ENCODE data around the gene NFATC1. TPM values are rescaled to one million over a fixed set of nuclear protein-coding genes. Genes with fewer than 3 reads are reported as not detected.
A peak's percentile ranks its signal among the peaks of the same experiment; 100 is the strongest.

NFATC1 gene
- total RNA-seq, 2 donors from 2014 or later = 20.3 to 79.3 TPM

- no peak overlapping the region for H3K4me3 Mint-ChIP-seq
- H3K4me1 Mint-ChIP-seq = peaks cover 25% of the 10 kb centered on the region
- H3K9me3 Mint-ChIP-seq = no peaks in the 10 kb centered on the region
- H3K27me3 Mint-ChIP-seq = no peaks in the 10 kb centered on the region
- H3K27ac Mint-ChIP-seq = peak overlapping the region; percentile 75
- ATAC-seq (replicated peaks) = no peak
- peaks cover 69% of the 10 kb centered on the region for H3K36me3 Mint-ChIP-seq (ENCODE audit: low read depth)
Measured at GRCh38 chr18:79424880-79425568, 29.3 kb downstream of the NFATC1 start.

DNA sequence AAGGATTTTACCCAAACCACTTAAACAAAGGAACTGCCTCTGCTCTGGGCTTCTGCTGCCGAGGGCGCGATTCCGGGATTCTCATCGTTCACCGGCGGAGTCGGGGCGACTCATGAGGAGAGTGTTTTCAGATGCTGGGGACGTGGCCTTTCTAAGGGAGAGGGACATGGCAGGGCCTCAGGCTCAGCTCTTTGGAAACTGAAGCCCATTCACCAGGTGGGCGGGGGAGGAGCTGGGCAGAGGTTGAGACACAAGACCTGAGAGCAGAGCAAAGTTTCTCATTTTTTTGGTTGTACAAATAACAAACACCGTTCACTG is 29.8 kb downstream of the NFATC1 start:
- Mint-ChIP-seq H3K27me3 (no peaks in the 10 kb centered on the region), H3K4me3 (no peak overlapping the region), H3K9me3 (no peaks in the 10 kb centered on the region), H3K4me1 (peaks cover 20% of the 10 kb centered on the region), H3K36me3 (ENCODE audit: low read depth) (peaks cover 69% of the 10 kb centered on the region), H3K27ac (peak overlapping the region; percentile 75)
- ATAC-seq (replicated peaks) = no peak

DNA sequence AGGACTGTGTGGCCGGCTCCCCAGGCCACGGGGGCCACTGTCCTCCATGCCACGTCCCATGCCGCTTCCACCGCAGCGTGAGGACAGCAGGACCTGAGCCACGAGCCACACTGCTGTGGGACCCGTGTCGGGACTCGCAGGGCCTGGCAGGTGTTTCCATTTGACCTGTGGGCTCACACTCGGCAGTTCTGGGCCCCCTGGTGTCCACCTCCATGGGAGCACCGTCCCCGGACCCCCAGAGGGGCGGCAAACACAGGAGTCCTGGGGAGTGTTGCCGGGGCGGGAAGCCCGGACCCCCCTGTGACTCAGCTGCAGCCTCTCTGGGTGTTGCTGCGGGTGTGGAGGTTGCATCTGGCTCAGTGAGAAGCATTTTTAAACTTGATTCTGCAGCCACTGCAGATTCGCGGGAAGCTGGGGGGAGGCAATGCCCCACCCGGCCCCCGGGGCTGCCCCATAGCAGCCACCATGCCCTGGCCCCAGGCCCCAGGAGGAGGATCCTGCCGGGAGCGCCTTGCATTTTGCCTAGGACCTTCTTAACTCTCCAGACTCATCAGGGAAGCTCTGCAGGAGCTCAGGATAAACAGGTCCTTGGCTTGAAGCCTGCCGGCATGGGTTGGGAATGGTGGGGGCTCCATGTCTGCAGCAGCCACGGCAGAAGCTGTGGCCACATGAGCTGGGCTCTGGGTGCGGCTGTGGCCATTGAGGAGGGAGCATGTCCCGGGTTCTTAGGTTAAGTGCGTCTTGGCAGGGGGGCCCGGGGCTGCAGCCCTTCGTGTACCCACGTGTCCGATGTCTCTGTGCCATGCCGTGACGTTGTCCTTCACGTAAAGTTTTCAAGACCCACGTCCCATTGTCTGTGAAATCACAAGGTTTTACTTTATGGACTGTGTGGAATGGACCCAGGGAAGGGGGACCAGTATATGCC is 30.9 kb downstream of the NFATC1 start:
- peaks cover 70% of the 10 kb centered on the region for H3K36me3 Mint-ChIP-seq (ENCODE audit: low read depth)
- H3K4me3 Mint-ChIP-seq = no peak overlapping the region
- peaks cover 18% of the 10 kb centered on the region for H3K4me1 Mint-ChIP-seq
- no peak overlapping the region for H3K27ac Mint-ChIP-seq
- ATAC-seq (replicated peaks) = no peak
- no peaks in the 10 kb centered on the region for H3K9me3 Mint-ChIP-seq
- H3K27me3 Mint-ChIP-seq = no peaks in the 10 kb centered on the region

DNA sequence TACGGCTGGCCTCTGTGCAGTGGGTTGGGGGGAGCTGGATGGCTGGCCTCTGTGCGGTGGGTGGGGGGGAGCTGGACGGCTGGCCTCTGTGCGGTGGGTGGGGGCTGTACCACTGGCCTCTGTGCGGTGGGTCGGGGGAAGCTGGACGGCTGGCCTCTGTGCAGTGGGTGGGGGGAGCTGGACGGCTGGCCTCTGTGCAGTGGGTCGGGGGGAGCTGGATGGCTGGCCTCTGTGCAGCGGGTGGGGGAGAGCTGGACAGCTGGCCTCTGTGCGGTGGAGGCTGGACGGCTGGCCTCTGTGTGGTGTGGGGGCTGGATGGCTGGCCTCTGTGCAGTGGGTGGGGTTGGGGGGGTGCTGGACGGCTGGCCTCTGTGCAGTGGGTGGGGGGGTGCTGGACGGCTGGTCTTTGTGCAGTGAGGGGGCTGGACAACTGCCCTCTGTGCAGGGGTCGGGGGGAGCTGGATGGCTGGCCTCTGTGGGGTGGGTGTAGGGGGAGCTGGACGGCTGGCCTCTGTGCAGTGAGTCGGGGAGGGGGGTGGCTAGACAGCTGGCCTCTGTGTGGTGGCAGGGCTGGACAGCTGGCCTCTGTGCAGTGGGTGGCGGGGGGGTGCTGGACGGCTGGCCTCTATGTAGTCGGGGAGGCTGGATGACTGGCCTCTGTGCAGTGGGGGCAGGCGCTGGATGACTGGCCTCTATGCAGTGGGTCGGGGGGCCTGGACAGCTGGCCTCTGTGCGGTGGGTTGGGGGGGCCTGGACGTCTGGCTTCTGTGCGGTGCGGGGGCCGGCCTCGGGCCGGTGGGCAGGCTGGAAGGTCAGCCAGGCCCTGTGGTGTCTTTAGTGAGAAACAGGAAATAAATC is 31.9 kb downstream of the NFATC1 start:
- H3K27me3 Mint-ChIP-seq = no peaks in the 10 kb centered on the region
- H3K4me1 Mint-ChIP-seq = peaks cover 13% of the 10 kb centered on the region
- no peaks in the 10 kb centered on the region for H3K9me3 Mint-ChIP-seq
- ATAC-seq (replicated peaks) = no peak
- peaks cover 71% of the 10 kb centered on the region for H3K36me3 Mint-ChIP-seq (ENCODE audit: low read depth)
- H3K27ac Mint-ChIP-seq = no peak overlapping the region
- no peak overlapping the region for H3K4me3 Mint-ChIP-seq

GRCh38 chr18:79428287-79428686 is 32.6 kb downstream of the NFATC1 start:
- H3K27ac Mint-ChIP-seq = peak overlapping the region; percentile 16
- ATAC-seq (replicated peaks) = no peak

DNA sequence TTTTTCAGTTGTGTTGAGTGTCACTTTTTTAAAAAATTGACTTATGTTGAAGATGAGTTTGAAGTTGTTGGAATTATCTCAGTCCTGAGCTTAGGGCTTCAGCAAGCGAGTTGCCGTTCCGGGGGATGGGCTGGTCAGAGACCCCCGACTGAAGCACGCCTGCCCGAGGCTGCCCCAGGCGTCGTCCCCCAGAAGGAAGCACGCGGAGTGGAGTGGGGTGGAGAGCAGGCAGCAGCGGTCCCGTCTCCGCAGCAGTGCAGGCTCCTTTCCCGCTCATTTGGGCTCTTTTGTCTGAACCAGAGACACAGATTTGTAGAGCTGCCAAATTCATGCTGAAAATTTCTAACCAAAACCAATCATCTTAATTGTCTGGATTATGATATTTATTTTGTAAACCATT is 33.7 kb downstream of the NFATC1 start:
- peaks cover 82% of the 10 kb centered on the region for H3K36me3 Mint-ChIP-seq (ENCODE audit: low read depth)
- no peaks in the 10 kb centered on the region for H3K27me3 Mint-ChIP-seq
- H3K4me1 Mint-ChIP-seq = peaks cover 10% of the 10 kb centered on the region
- H3K4me3 Mint-ChIP-seq = no peak overlapping the region
- H3K9me3 Mint-ChIP-seq = no peaks in the 10 kb centered on the region
- ATAC-seq (replicated peaks) = no peak
- peak overlapping the region; percentile 16 for H3K27ac Mint-ChIP-seq

More at GRCh38 chr18:79428287-79428686, 32.6 kb downstream of the NFATC1 start:
- Mint-ChIP-seq H3K4me1 (peaks cover 13% of the 10 kb centered on the region), H3K36me3 (ENCODE audit: low read depth) (peaks cover 78% of the 10 kb centered on the region), H3K4me3 (no peak overlapping the region), H3K9me3 (no peaks in the 10 kb centered on the region), H3K27me3 (no peaks in the 10 kb centered on the region)

GRCh38 chr18:79429785-79430281 is 34.1 kb downstream of the NFATC1 start:
- Mint-ChIP-seq H3K4me3 (no peak overlapping the region), H3K36me3 (ENCODE audit: low read depth) (peaks cover 82% of the 10 kb centered on the region), H3K27me3 (no peaks in the 10 kb centered on the region), H3K27ac (no peak overlapping the region), H3K9me3 (no peaks in the 10 kb centered on the region), H3K4me1 (peaks cover 8% of the 10 kb centered on the region)
- no peak for ATAC-seq (replicated peaks)

DNA sequence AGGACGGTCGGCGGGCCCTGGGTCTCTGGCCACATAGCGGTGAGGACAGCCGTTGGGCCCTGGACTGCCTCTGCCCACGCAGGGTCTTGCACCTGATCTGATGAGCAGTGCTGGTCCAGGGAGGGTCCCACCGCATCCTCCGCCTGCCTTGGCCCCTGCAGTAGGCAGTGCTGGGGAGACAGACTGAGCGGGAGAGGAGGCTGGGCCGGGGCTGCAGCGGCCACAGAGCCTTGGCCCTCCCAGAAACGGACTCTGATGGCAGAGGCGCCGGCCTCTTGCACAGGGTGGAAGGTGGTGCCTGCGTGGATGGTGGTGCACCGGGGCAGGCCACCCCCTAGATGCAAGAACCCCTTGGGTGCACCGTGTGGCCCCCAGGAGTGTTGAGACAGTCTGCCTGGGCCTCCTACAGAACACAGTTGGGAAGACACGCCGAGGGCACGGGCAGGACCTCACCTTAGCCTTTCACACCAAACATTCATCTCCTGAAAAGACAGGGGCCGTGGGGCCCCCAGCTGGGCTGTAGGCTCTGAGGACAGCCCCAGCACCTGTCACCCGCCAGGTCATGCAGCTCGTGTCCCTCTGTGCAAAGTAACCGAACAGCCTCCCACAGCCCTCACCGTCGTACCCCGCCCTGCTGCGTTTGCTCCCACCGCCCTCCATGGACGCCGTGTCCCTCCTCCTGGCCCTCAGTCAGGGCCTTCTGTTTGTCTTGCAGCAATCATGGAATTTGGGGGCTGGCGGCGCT is 36.8 kb downstream of the NFATC1 start:
- H3K27ac Mint-ChIP-seq = peak overlapping the region; percentile 59
- H3K27me3 Mint-ChIP-seq = no peaks in the 10 kb centered on the region
- ATAC-seq (replicated peaks) = no peak
- no peaks in the 10 kb centered on the region for H3K9me3 Mint-ChIP-seq
- peaks cover 15% of the 10 kb centered on the region for H3K4me1 Mint-ChIP-seq
- H3K36me3 Mint-ChIP-seq (ENCODE audit: low read depth) = peaks cover 93% of the 10 kb centered on the region
- no peak overlapping the region for H3K4me3 Mint-ChIP-seq

- Mint-ChIP-seq H3K9me3 (no peaks in the 10 kb centered on the region), H3K4me3 (no peak overlapping the region), H3K36me3 (ENCODE audit: low read depth) (peaks cover 97% of the 10 kb centered on the region), H3K4me1 (peaks cover 15% of the 10 kb centered on the region), H3K27me3 (no peaks in the 10 kb centered on the region), H3K27ac (no peak overlapping the region)
- no peak for ATAC-seq (replicated peaks)
Measured at GRCh38 chr18:79433431-79433830, 37.7 kb downstream of the NFATC1 start.

DNA sequence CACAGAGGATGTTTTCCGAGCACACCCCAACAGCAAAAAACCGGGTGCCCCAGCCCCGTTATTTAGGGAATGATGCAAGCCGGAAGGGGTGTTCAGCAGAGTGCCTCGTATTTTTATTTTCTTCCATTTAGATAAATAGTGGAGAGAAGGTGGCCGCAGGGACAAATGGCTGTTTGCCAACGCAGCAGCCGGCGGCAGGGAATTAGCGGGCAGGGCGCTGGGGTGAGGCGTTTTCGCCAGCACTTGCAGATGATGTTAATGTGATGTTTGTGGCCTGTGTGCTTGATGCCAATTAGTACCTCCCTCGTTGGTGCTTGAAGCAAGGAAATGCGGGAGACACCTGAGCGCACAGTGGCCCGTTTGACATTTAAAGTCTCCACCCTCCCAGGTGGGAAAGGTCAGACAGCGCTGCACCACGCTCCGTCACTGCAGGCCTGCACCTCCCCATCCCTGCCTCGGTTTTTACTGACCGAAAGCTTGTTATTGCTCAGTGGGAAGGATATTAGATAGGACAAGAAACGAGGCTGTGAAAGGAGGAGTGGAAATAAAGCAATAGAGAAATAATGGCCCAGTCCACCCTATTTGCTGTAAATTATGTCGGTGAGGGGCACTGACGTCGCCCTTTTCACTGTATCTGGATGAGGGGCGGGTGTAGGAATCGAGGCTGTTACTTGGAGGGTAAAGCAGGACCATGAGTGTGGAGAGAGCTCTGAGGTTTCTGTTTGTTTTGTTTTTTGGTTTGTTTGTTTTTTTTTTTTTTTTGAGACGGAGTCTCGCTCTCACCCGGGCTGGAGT is 39.1 kb downstream of the NFATC1 start:
- no peaks in the 10 kb centered on the region for H3K27me3 Mint-ChIP-seq
- no peak for ATAC-seq (replicated peaks)
- H3K9me3 Mint-ChIP-seq = no peaks in the 10 kb centered on the region
- peak overlapping the region; percentile 69 for H3K4me3 Mint-ChIP-seq
- H3K27ac Mint-ChIP-seq = peak overlapping the region; percentile 80
- H3K36me3 Mint-ChIP-seq (ENCODE audit: low read depth) = peaks cover 97% of the 10 kb centered on the region
- peaks cover 15% of the 10 kb centered on the region for H3K4me1 Mint-ChIP-seq

- H3K9me3 Mint-ChIP-seq = no peaks in the 10 kb centered on the region
- H3K36me3 Mint-ChIP-seq (ENCODE audit: low read depth) = peaks cover 97% of the 10 kb centered on the region
- H3K27ac Mint-ChIP-seq = no peak overlapping the region
- no peak for ATAC-seq (replicated peaks)
- no peak overlapping the region for H3K4me3 Mint-ChIP-seq
- no peaks in the 10 kb centered on the region for H3K27me3 Mint-ChIP-seq
- H3K4me1 Mint-ChIP-seq = peaks cover 15% of the 10 kb centered on the region
Measured at GRCh38 chr18:79436556-79437275, 41.0 kb downstream of the NFATC1 start.

DNA sequence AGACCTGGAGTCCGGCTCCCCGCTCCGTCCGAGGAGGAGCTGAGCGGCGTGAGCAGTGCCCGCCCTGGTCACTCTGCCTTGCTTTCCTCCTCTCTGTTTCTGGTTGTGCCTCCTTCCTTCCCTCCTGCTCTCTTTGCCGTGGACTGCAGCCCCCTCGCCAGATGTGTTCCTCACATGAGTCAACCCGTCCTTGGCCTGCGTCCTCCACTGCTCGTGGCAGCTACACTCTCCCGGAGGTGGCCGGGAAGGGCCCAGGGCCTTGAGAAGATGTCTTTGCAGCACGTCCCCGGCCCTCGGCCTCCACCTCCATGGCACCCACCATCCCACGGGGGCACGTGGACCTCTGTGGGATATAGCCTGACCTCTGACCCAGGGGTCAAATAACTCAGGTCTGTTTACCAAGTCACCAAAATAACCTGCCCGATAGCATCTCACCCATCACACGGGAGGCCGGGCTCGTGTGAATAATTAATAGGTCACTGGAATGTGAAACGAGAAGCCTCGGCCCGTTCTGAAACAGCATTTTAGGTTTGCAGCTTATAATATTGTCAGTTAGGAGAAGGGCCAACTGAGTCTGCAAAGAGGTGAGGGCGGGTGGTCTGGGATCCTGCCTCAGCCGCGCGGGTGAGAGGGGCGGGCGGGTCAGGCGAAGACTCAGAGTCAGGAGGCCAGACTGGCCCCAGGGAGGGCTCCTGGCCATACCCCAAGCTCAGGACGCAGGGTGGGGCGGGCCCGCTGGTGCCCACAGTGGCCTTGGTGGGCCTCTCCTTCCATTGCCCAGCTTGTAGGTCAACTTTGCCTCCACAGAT is 42.6 kb downstream of the NFATC1 start:
- no peak overlapping the region for H3K27ac Mint-ChIP-seq
- peaks cover 95% of the 10 kb centered on the region for H3K36me3 Mint-ChIP-seq (ENCODE audit: low read depth)
- H3K4me3 Mint-ChIP-seq = peak overlapping the region; percentile 20
- H3K9me3 Mint-ChIP-seq = no peaks in the 10 kb centered on the region
- no peaks in the 10 kb centered on the region for H3K27me3 Mint-ChIP-seq
- no peak for ATAC-seq (replicated peaks)
- H3K4me1 Mint-ChIP-seq = peaks cover 15% of the 10 kb centered on the region

Data from activated T-helper 17 cell treated with anti-CD3 and anti-CD28 coated beads, Interleukin-2, amount 50 U/mL, for 72 hours (primary cell).